Epithelial cell of prostate (primary cell): Measurements from ENCODE around the gene PARD6G.

Experiments
- DNase-seq: peaks from one replicate; pipeline ENCODE4 v3.0.0-alpha.2; 2011; ENCODE audit warnings: low read depth, low spot score
- H3K27ac ChIP-seq: fragments of 450-650 bp; 2 replicates; pipeline ENCODE4 v1.5.1; 2017; ENCODE audit warnings: mild to moderate bottlenecking

The PARD6G gene

DNA sequence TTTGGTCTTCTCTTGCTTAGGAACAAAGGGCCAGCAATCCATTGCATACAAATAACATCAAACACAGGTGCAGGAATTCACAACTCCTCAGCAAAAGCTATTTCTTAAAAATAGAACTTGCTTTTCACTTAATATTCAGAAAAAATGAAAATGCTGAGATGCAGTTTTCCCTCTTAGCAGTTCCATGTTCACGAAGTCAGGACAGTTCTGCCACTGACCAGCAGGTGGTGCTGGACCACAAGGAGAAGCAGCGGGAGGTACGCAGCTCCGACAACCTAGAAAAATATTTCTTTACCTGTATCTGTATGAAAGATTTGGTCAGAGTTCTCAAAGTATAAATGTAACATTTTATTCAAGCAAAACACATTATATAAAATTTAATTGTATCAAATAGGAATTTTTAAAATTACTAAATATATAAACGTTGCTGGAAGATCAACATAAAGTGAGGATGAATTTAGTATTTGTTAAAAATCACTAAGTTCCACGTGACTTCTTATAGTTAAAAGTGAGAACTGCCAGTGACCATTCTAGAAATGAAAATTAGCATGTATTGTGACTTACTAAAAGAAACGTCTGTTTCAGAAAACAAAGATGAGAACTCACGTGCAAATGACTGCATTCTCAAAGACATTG is 89.5 kb downstream of the PARD6G start:
- no peak for DNase-seq
- H3K27ac ChIP-seq: no peak overlapping the region

GRCh38 chr18:80154293-80154692 is 93.0 kb downstream of the PARD6G start:
- H3K27ac ChIP-seq: no peak overlapping the region
- DNase-seq: no peak

- H3K27ac ChIP-seq: no peak overlapping the region
- DNase-seq: no peak
These were observed 97.6 kb downstream of the PARD6G start for GRCh38 chr18:80149667-80150066.

GRCh38 chr18:80148326-80149199 is 98.8 kb downstream of the PARD6G start:
- H3K27ac ChIP-seq: peak overlapping the region; percentile 20
- no peak for DNase-seq

- peak overlapping the region; percentile 20 for H3K27ac ChIP-seq
- peak; percentile 41 for DNase-seq
These were observed 99.6 kb downstream of the PARD6G start for GRCh38 chr18:80147418-80148325.

- H3K27ac ChIP-seq: no peak overlapping the region
- DNase-seq: no peak
These were observed 100.3 kb downstream of the PARD6G start for GRCh38 chr18:80147037-80147417.

DNA sequence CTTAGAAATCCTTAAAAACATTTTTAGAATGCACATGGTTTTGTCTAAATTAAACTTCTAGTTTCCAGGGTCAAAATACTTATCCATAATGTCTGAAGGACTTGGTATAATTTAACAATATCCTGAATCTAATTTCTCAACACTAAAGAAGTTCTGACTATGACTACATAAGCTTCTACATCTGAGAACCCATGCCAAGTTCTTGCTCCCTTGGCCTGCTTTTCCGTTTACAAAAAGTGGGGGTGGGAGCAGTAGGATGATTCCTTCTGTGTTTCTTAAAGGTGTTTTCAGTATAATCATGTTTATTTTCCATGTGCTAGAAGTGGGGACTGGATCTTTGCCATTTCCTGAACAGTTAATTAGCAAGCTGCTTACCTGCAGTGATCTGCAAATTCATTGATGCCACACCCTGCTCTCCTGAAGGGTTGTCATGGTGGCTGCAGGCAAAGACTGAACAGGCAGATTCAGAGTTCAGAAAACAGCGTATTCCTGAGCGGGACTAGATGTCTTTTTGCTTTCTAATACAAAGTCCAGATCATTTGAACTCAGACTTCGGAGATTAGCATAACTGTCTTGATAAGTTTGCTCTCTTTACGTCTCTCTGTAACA is 102.0 kb downstream of the PARD6G start:
- no peak for DNase-seq
- no peak overlapping the region for H3K27ac ChIP-seq

DNA sequence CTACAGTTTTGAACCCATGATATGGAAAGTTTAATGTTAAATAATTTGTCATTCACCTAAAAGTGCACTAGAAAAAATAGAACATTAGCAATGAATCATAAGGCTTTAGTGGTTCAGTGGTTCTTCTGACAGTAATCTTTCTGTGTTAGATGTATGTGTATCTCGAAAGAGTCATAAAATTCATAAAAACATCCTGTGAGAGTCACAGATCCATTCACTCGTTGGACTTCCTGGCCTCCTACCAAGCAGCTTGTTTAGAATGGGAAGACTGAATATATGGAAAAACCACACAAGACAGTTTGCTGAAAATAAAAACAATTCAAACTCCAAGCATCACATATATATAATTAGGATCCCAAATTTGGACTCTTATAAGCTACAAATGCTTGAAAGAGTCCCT is 103.4 kb downstream of the PARD6G start:
- no peak for DNase-seq
- no peak overlapping the region for H3K27ac ChIP-seq

DNA sequence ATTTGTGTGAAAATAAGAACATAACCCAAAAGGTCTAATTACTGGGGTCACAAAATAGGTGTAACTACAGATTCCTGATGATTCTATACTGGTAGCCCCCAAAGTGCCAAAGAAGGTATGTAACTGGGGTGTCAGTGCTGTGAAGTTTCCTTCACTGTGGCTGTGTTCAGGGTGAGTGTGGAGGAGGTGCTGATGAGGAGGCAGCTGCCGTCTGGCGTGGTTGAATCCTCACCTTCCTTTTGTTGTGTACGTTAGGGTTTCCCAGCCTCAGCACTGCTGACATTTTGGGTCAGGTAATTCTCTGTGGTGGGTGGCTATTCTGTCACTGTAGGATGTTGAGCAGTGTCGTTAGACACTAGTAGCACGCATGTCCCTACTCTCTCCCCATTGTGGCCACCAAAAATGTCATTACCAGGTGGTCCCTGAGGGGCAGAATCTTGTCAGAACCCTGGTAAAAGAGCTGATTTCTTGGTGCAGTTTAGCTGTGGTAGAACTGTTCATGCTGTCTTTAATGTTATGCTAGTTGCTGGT is 106.8 kb downstream of the PARD6G start:
- DNase-seq: no peak
- no peak overlapping the region for H3K27ac ChIP-seq

GRCh38 chr18:80137976-80138375 is 109.3 kb downstream of the PARD6G start:
- DNase-seq: no peak
- no peak overlapping the region for H3K27ac ChIP-seq

- DNase-seq: no peak
- no peak overlapping the region for H3K27ac ChIP-seq
These were observed 110.2 kb downstream of the PARD6G start for GRCh38 chr18:80137137-80137536.

GRCh38 chr18:80136679-80137078 is 110.6 kb downstream of the PARD6G start:
- no peak for DNase-seq
- H3K27ac ChIP-seq: no peak overlapping the region

- no peak overlapping the region for H3K27ac ChIP-seq
- no peak for DNase-seq
These were observed 112.2 kb downstream of the PARD6G start for GRCh38 chr18:80135136-80135535.

DNA sequence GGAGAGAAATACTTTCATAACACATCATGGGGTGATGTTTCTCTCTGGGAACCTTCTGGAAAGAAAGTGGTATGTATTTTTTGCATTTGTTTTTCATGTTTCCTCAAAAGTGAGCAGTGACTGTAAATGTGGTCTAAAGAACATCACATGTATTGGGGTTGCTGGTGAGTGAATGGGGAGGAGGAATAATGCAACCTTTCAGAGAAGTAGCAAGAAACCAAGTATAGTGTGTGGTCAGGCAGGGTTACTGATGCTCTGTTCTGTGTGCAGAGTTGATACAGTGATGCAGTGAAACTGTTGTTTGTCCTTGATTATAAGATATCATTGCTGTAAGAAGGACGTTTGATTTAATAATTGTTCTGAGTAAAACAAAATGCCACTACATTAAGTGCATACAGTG is 114.2 kb downstream of the PARD6G start:
- no peak overlapping the region for H3K27ac ChIP-seq
- DNase-seq: no peak

GRCh38 chr18:80132180-80132812 is 115.0 kb downstream of the PARD6G start:
- peak overlapping the region; percentile 45 for H3K27ac ChIP-seq
- peak; percentile 18 for DNase-seq

GRCh38 chr18:80130555-80130954 is 116.8 kb downstream of the PARD6G start:
- no peak overlapping the region for H3K27ac ChIP-seq
- DNase-seq: no peak

GRCh38 chr18:80129672-80130367 is 117.5 kb downstream of the PARD6G start:
- no peak for DNase-seq

DNA sequence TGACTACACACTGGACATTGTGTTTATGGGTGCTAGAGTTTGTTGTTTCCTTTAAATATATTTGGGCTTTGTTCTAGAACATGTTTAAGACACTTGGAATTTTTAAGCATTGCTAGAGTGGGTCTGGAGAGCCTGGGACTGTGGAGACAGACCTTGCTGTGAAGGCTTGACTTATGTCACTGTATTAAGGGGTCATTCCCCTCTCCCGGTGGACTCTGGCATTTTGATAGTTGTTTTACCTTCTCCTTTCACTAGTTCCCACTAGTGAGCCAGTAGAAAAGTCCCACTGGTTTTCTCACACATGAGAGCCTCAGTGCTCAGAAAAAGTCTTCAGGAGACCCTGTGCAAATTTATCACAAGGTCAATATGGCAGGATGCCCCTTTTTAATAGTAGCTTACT is 119.7 kb downstream of the PARD6G start:
- no peak overlapping the region for H3K27ac ChIP-seq
- DNase-seq: no peak

More at GRCh38 chr18:80129672-80130367, 117.5 kb downstream of the PARD6G start:
- H3K27ac ChIP-seq: no peak overlapping the region

- DNase-seq: no peak
- no peak overlapping the region for H3K27ac ChIP-seq
These were observed 120.5 kb downstream of the PARD6G start for GRCh38 chr18:80126797-80127196.
